ENCODE measurements around the gene C17orf75.
"Not testable (repeated sequence)": the region's sequence is repeated elsewhere in the genome, so short reads cannot be mapped to it uniquely, and the experiment has no call there.

C17orf75 gene

GRCh38 chr17:32341857-32342602, at the start of gene C17orf75:
Gene C17orf75 (minus strand): TSS chr17:32342173. CDS start chr17:32342139, 34 bp downstream.
- DNase-seq: peak; percentile 80

GRCh38 chr17:32388613-32389459, 46.9 kb upstream of the C17orf75 start:
- no peak for DNase-seq

GRCh38 chr17:32388128-32388527, 46.2 kb upstream of the C17orf75 start:
- not testable (repeated sequence) for DNase-seq

- no peak for DNase-seq
These were observed 44.9 kb upstream of the C17orf75 start for GRCh38 chr17:32386844-32387243.

- DNase-seq: no peak
These were observed 44.0 kb upstream of the C17orf75 start for GRCh38 chr17:32385971-32386370.

GRCh38 chr17:32385121-32385520, 43.1 kb upstream of the C17orf75 start:
- DNase-seq: no peak

GRCh38 chr17:32383926-32384434, 42.0 kb upstream of the C17orf75 start:
- DNase-seq: no peak

GRCh38 chr17:32382526-32383223, 40.7 kb upstream of the C17orf75 start:
- DNase-seq: no peak

GRCh38 chr17:32370426-32370825, 28.5 kb upstream of the C17orf75 start:
- DNase-seq: no peak

GRCh38 chr17:32361270-32361669, 19.3 kb upstream of the C17orf75 start:
- no peak for DNase-seq

- DNase-seq: no peak
These were observed 15.6 kb upstream of the C17orf75 start for GRCh38 chr17:32357615-32358014.

- no peak for DNase-seq
These were observed 14.8 kb upstream of the C17orf75 start for GRCh38 chr17:32356750-32357149.

GRCh38 chr17:32356378-32356743, 14.4 kb upstream of the C17orf75 start:
- no peak for DNase-seq

- DNase-seq: no peak
These were observed 13.8 kb upstream of the C17orf75 start for GRCh38 chr17:32355649-32356377.

GRCh38 chr17:32352734-32353133, 10.8 kb upstream of the C17orf75 start:
- not testable (repeated sequence) for DNase-seq

GRCh38 chr17:32350666-32351418, 8.9 kb upstream of the C17orf75 start:
- peak; percentile 26 for DNase-seq

GRCh38 chr17:32349854-32350665, 8.1 kb upstream of the C17orf75 start, which contains the start of gene ZNF207:
Gene ZNF207 (plus strand): TSS chr17:32350157. CDS start chr17:32350286, 129 bp downstream.
- peak; percentile 95 for DNase-seq

- DNase-seq: no peak
These were observed 7.5 kb upstream of the C17orf75 start for GRCh38 chr17:32349503-32349853.

- no peak for DNase-seq
These were observed 6.5 kb upstream of the C17orf75 start for GRCh38 chr17:32348483-32348800.

GRCh38 chr17:32345951-32346600, 4.1 kb upstream of the C17orf75 start:
- DNase-seq: no peak

Data from COR-L47 (cell line).